Ascending aorta (tissue), 2 donors: ENCODE data around the gene MMP20. TPM values are rescaled to one million over a fixed set of nuclear protein-coding genes. Genes with fewer than 3 reads are reported as not detected.
"Not testable (repeated sequence)": the region's sequence is repeated elsewhere in the genome, so short reads cannot be mapped to it uniquely, and the experiment has no call there.

ENCODE experiments used
- DNase-seq, 2 donors: peaks; one replicate each; pipeline ENCODE4 v3.0.0-alpha.2; 2019; ENCODE audit warnings: low spot score in 2 of 2
- H3K27ac ChIP-seq, 2 donors: fragments of 200-600 bp; sonication (generic); one replicate each; pipeline ENCODE4 v1.5.1; 2016 to 2017; ENCODE audit warnings: mild to moderate bottlenecking in 1 of 2
- H3K27me3 ChIP-seq: fragments of 200-600 bp; sonication (generic); one replicate; pipeline ENCODE4 v1.5.1; 2017
- H3K36me3 ChIP-seq, 2 donors: fragments of 200-600 bp; sonication (generic); one replicate each; pipeline ENCODE4 v1.5.1; 2016
- H3K4me1 ChIP-seq, 2 donors: fragments of 200-600 bp; sonication (generic); one replicate each; pipeline ENCODE4 v1.5.1; 2016 to 2017; ENCODE audit warnings: mild to moderate bottlenecking in 1 of 2
- H3K4me3 ChIP-seq, 2 donors: fragments of 200-600 bp; sonication (generic); one replicate each; pipeline ENCODE4 v1.5.1; 2016 to 2017; ENCODE audit warnings: mild to moderate bottlenecking in 1 of 2
- H3K9me3 ChIP-seq, 2 donors: fragments of 200-600 bp; sonication (generic); one replicate each; pipeline ENCODE4 v1.5.1; 2016
- intact Hi-C: fragments of 100-400 bp; cut with DNase I; formaldehyde crosslinking; loops from one replicate; pipeline ENCODE4 v1.15.1; 2023
- total RNA-seq: library from RNA; depleted of rRNA; stranded (reverse); fragments of >200 nt; gene quantifications from one replicate; pipeline ENCODE4 v1.1.0, GENCODE V29; 2016
- TF ChIP-seq, protein P1 (sequence below), 3 experiments: fragments of 200-600 bp in 2 of 3; fragments of 450-650 bp in 1 of 3; sonication (generic) in 2 of 3; IDR thresholded peaks; one replicate each; pipeline ENCODE4 v1.5.1; 2016 to 2019; ENCODE audit warnings: antibody characterized with exemption in 3 of 3, mild to moderate bottlenecking in 1 of 3, moderate library complexity in 1 of 3

The MMP20 gene
- total RNA-seq, 1 donor from 2014 or later, result not detected

DNA sequence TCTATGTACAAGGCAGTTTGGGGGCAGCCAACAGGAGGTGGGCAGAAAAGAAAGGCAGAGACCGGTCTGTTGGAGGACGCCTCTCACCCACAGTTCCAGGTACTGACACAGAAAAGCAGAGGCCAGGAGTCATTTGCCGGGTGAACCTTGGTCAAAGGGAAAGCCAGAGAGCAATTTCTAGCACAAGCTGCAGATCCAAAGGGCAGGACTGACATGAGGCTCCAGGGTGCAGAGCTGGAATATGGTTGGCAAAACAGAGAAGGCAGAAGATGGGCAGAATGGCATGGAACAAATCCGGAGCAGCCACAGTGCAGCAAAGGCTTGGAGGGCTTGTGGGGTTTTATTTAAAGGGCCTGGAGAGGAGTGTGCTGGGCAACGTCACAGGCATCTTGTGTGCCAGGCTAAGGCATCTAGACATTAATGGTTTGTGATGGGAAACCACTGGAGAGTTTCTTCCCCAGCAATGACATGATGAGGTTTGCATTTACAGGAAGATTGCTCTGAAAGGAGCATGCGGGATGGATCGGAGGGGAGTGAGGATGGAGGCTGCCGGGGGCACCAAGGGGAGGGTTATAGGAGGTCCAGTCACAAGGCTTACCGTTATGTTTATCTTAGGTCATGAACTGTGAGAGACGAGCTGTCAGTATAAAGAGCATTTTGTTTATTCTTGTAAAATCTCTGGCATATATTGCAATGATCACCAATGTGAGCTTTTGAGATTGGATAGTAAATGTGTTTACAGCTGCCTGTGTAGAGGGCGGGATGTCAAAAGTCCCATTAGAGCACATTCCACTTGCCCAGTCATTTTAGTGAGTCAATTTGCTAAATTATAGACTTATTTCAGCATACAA lies 5.7 kb upstream of the MMP20 start:
- no peaks in the 10 kb centered on the region for H3K27me3 ChIP-seq
- no peak overlapping the region for H3K27ac ChIP-seq
- TF ChIP-seq, protein P1, sequence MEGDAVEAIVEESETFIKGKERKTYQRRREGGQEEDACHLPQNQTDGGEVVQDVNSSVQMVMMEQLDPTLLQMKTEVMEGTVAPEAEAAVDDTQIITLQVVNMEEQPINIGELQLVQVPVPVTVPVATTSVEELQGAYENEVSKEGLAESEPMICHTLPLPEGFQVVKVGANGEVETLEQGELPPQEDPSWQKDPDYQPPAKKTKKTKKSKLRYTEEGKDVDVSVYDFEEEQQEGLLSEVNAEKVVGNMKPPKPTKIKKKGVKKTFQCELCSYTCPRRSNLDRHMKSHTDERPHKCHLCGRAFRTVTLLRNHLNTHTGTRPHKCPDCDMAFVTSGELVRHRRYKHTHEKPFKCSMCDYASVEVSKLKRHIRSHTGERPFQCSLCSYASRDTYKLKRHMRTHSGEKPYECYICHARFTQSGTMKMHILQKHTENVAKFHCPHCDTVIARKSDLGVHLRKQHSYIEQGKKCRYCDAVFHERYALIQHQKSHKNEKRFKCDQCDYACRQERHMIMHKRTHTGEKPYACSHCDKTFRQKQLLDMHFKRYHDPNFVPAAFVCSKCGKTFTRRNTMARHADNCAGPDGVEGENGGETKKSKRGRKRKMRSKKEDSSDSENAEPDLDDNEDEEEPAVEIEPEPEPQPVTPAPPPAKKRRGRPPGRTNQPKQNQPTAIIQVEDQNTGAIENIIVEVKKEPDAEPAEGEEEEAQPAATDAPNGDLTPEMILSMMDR (IDR thresholded peaks at IDR 0.05), result no peak
- H3K4me3 ChIP-seq, result no peak overlapping the region
- no peaks in the 10 kb centered on the region for H3K9me3 ChIP-seq
- intact Hi-C loops, result no loop called here
- H3K4me1 ChIP-seq, result no peaks in the 10 kb centered on the region
- DNase-seq, result no peak
- no peaks in the 10 kb centered on the region for H3K36me3 ChIP-seq

DNA sequence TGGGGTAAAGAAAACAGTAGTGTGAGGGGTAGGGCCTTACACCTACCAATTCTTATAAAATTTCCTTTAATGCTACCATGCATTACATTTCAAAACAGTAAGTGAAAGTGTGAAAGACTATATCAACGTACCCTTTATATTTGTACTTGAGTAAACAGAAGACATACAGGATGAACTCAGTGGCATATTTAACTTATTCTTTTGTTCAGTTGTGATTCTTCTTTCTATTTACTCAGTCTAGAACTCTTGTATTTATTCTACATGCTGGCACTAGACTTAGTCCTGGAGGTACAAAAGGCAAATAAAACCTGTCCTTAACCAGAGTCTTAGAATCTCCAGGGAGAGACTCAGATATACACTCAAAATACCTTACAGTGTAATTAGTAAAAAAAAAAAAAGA lies 4.8 kb upstream of the MMP20 start:
- H3K9me3 ChIP-seq, H3K4me1 ChIP-seq, H3K36me3 ChIP-seq, H3K27ac ChIP-seq, intact Hi-C loops, DNase-seq, H3K27me3 ChIP-seq, H3K4me3 ChIP-seq: not testable (repeated sequence)

DNA sequence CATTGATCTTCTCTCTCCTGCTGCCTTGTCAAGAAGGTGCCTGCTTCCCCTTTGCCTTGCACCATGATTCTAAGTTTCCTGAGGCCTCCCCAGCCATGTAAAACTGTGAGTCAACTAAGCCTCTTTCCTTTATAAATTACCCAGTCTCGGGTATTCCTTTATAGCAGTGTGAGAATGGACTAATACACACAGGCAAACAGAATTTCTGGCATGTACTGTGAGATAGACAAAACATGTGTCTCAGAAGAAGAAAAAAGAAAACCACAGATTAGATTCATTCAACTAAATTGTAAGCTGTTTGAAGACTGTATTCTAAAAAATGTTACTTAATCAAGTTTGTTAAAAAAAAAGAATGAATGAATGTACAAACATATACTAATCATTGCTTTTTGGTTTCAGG lies 1.5 kb upstream of the MMP20 start:
- intact Hi-C loops, result no loop called here
- Histone ChIP-seq H3K27ac (no peak overlapping the region), H3K9me3 (no peaks in the 10 kb centered on the region), H3K36me3 (no peaks in the 10 kb centered on the region), H3K4me1 (no peaks in the 10 kb centered on the region), H3K4me3 (no peak overlapping the region), H3K27me3 (no peaks in the 10 kb centered on the region)
- DNase-seq, result no peak
- TF ChIP-seq, protein P1 (IDR thresholded peaks at IDR 0.05), result no peak

DNA sequence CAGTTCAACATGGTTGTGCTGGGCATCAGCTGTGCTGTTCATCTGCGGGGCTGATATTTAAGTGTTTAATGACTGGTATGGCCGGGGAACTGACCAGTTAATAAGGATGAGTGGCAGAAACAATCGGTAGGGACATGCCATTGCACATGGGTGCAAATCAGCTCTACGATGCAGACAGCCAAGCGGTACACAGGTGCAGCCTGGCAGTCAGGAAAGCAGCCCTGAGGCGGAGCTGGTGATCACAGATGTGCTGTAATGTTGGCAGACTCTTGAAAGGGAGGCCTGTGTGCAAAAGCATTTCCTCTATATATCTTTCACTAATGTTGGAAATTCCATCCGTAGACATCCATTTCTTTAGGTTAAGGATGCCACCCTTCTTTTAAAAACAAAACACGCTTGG lies 1.1 kb downstream of the MMP20 start:
- Histone ChIP-seq H3K27ac (no peak overlapping the region), H3K4me3 (no peak overlapping the region), H3K9me3 (no peaks in the 10 kb centered on the region), H3K27me3 (no peaks in the 10 kb centered on the region), H3K36me3 (no peaks in the 10 kb centered on the region), H3K4me1 (peaks cover 0 to 2% of the 10 kb centered on the region in 2 donors)
- DNase-seq, result no peak
- intact Hi-C loops, result no loop called here
- TF ChIP-seq, protein P1 (IDR thresholded peaks at IDR 0.05), result no peak

DNA sequence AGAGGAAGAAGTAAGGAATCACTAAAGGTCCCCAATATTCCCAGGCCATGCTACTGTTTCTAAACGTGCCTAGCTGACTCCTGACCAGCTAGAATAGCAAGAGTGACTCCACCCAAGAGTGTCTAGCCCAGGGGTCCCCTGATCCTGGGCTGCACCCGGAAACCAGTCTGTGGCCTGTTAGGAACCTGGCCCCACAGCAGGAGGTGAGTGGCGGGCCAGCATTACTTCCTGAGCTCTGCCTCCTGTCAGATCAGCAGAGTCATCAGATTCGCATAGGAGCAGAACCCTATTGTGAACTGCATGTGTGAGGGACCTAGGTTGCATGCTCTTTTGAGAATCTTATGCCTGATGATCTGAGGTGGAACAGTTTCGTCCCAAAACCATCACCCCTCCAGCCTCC lies 2.0 kb downstream of the MMP20 start:
- no peak for DNase-seq
- no peaks in the 10 kb centered on the region for H3K36me3 ChIP-seq
- no peaks in the 10 kb centered on the region for H3K27me3 ChIP-seq
- TF ChIP-seq, protein P1 (IDR thresholded peaks at IDR 0.05), result no peak
- intact Hi-C loops, result no loop called here
- peaks cover 0 to 2% of the 10 kb centered on the region in 2 donors for H3K4me1 ChIP-seq
- no peak overlapping the region for H3K27ac ChIP-seq
- H3K9me3 ChIP-seq, result no peaks in the 10 kb centered on the region
- H3K4me3 ChIP-seq, result no peak overlapping the region

DNA sequence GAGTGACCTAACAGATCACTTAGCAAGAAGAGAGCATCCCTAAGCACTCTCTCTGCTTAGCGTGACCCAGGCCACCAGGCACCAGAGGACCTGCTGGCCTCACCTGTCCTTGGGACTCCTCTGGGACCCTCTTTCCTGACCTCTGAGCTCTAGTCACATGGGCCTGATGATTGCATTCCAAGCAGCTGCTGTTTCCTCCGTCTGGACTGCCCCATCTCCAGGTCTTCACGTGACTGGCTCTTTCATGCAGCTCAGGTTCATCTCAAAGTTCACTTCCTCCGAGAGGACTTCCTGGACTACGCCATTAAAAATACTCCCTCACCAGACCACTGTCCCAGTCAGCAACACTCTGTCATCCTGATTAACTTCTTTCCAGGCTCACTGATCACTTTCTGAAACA lies 2.9 kb downstream of the MMP20 start:
- intact Hi-C loops, result no loop called here
- Histone ChIP-seq H3K27me3 (no peaks in the 10 kb centered on the region), H3K9me3 (no peaks in the 10 kb centered on the region), H3K4me3 (no peak overlapping the region), H3K36me3 (no peaks in the 10 kb centered on the region), H3K27ac (no peak overlapping the region), H3K4me1 (peaks cover 0 to 2% of the 10 kb centered on the region in 2 donors)
- TF ChIP-seq, protein P1 (IDR thresholded peaks at IDR 0.05), result no peak
- DNase-seq, result no peak
